ENCODE data around the gene LRRC36.

Gene LRRC36, protein sequence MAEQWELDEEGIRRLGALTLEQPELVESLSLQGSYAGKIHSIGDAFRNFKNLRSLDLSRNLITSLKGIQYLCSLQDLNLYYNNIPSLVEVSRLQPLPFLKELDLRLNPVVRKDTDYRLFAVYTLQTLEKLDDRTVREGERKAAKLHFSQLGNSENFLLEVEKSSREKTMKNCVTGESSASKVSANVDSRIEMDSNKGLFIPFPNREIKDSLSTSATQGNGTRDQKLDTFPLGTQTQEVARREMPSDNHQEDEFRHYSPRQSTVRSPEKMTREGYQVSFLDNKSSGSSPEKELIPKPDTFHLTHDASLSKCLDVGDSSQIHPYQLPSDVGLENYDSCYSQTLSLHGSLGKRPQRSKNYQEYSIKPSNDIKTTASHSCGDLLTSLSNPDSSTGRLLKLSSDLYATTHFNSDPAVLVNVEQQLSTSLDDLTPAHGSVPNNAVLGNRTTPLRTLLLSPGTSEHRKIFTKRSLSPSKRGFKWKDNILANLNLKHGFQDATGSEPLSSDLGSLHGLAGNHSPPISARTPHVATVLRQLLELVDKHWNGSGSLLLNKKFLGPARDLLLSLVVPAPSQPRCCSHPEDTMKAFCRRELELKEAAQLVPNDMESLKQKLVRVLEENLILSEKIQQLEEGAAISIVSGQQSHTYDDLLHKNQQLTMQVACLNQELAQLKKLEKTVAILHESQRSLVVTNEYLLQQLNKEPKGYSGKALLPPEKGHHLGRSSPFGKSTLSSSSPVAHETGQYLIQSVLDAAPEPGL

DNA sequence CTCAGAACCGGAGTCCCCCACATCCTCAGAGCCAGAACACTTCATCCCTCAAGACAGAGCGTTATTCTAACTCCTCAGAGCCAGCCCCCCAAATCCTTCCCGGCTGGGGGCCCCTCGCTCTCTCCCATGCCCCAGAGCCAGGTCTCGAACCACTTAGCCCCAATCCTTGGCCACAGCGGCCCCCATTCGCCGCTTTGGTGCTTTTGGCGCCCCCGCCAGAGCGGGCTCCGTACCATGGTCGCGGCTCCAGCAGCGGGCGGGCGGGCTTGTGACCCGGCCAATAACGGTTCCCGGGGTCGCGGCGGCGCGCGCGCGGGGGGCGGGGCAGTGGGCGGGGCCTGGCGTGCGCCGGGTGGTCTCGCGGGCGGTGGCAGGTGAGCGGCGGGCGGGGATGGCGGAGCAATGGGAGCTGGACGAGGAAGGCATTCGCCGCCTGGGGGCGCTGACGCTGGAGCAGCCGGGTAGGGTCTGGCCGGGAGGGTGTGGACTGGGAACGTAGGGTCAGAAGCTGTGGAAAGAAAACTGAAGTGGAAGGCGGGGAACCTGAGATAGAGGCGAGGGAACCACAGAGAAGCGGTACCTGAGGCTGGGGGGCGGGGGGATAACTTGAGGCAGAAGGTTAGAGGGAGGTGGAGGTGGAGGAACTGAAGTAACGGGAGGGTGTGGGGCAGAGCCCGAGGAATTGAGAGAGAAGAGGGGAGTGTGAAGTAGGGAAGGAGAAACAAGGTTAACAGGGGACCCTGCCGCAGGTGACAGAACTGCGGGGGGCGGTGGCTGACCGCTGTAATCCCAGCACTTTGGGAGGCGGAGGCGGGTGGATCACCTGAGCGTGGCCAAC, at the start of gene LRRC36, which contains the start of gene KCTD19:
Gene LRRC36 (plus strand): TSS at position 344 of the 838 bp plus-strand sequence. CDS start 48 bp downstream, at position 392.
Gene KCTD19 (minus strand): TSS at position 270 of the 838 bp plus-strand sequence. CDS start 34 bp downstream, at position 236.
- DNase-seq (ENCODE audit: low read depth): peak; percentile 25

GRCh38 chr16:67277294-67277998, 49.2 kb upstream of the LRRC36 start:
- DNase-seq (ENCODE audit: low read depth): no peak

- no peak for DNase-seq (ENCODE audit: low read depth)
Measured at GRCh38 chr16:67277999-67278772, 48.4 kb upstream of the LRRC36 start.

DNA sequence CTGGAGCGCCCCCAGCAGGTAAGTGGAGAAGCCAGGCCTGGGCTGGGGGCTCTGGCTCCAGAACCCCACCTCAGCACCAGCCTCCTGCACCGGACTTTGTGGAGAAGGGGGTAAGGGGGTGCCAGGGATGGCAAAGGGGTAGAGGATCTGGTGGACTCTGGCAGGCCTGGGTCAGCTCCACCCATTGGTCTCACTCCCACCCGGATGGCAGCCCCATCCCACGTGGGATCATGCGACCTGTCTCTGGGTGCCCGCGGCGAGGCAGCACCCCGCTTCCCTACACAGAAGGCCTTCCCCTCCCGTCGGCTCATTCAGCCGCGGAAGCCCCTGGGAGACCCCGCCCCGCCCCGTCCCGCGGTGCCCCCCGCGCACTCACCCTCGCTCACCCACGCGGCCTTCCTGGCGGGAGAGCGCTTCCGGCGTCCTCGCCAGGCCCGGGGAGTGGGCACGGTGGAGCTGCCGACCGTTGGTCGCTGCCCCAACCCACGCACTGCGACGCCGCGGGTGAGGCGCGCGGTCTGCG, 47.8 kb upstream of the LRRC36 start:
- peak; percentile 15 for DNase-seq (ENCODE audit: low read depth)

DNA sequence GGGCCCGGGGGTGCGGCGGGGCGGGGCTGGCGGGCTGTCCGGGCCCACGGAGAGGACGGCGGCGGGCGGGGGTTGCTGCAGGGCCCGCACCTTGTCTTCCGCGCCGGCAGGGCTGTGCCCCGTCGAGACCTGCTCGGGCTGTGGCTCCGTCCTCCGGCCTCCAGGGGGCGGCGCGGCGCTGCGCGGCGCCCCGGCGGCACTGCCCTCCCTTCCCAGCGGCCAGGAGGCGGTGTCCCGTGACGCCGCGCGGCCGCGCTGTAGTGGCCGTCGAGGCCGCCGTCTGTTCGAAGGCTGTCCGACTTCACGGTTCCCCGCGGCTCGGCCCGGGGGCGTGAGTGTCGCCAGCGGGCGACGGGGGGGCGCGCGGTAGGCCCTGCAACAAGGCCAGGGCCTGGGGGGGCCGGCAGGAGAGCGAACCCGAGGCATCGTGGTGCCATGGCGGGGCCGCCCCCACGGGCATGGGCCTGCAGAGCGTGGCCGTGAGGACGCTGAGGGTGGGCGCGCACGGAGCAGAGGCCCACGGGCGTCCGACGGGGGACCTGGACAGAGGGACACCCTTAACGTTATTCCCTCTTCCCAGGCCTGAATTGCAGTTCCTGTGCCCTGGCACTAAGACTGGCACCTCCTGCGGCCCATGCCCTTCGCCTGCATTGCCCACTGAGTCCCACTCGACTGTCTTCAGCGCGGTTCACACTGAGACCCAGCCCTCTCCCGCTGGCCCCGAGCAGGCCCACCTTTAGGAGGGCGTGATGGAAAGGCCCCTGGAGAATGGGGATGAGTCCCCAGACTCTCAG, 47.1 kb upstream of the LRRC36 start, which contains the start of gene PLEKHG4:
Gene PLEKHG4 (plus strand): TSS at position 237 of the 794 bp plus-strand sequence. CDS start 513 bp downstream, at position 750.
- peak; percentile 73 for DNase-seq (ENCODE audit: low read depth)

- DNase-seq (ENCODE audit: low read depth): no peak
Measured at GRCh38 chr16:67280090-67281015, 46.3 kb upstream of the LRRC36 start.

- no peak for DNase-seq (ENCODE audit: low read depth)
Measured at GRCh38 chr16:67281536-67282446, 44.8 kb upstream of the LRRC36 start.

DNA sequence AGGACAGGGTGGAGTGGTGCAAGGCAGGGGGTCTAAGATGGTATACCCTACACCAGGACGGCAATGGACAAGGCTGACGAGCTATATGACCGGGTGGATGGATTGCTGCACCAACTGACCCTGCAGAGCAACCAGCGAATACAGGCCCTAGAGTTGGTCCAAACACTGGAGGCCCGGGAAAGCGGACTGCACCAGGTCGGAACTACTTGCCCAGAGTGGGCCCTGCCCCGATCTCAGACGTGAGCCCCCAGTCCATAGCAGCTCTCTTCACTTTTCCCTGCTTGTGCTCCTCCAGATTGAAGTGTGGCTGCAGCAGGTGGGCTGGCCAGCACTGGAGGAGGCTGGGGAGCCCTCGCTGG, 44.2 kb upstream of the LRRC36 start:
- DNase-seq (ENCODE audit: low read depth): no peak

- no peak for DNase-seq (ENCODE audit: low read depth)
Measured at GRCh38 chr16:67283039-67283825, 43.4 kb upstream of the LRRC36 start.

DNA sequence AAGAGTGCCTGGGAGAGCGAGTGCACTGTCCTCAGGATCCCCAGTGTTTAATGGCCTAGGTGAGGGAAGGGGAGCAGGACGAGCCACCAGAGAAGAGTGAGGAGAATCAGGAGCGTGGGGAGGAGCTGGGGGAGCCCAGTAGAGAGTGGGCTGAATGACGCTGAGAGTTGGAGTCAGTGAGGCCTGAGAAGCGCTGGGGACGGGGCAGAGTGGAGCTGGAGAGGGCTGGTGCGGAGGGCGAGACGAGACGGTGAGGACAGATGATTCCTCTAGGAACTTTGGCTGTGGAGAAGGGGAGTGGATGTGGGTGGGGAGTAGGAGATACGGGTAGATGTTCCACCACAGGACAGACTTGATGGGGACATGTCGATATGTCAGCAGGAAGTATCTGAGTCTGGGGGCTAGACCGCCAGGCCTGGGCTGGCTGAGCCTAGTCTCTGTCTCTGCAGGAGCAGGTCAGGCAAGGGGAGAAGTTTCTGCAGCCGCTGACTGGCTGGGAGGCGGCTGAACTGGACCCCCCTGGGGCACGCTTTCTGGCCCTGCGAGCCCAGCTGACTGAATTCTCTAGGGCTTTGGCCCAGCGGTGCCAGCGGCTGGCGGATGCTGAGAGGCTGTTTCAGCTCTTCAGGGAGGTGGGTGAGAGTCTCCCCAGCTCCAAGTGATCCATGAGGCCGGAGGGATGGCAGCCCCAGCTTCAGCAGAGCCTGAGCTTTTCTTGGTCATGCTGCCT, 42.6 kb upstream of the LRRC36 start:
- no peak for DNase-seq (ENCODE audit: low read depth)

- no peak for DNase-seq (ENCODE audit: low read depth)
Measured at GRCh38 chr16:67284699-67285646, 41.6 kb upstream of the LRRC36 start.

DNA sequence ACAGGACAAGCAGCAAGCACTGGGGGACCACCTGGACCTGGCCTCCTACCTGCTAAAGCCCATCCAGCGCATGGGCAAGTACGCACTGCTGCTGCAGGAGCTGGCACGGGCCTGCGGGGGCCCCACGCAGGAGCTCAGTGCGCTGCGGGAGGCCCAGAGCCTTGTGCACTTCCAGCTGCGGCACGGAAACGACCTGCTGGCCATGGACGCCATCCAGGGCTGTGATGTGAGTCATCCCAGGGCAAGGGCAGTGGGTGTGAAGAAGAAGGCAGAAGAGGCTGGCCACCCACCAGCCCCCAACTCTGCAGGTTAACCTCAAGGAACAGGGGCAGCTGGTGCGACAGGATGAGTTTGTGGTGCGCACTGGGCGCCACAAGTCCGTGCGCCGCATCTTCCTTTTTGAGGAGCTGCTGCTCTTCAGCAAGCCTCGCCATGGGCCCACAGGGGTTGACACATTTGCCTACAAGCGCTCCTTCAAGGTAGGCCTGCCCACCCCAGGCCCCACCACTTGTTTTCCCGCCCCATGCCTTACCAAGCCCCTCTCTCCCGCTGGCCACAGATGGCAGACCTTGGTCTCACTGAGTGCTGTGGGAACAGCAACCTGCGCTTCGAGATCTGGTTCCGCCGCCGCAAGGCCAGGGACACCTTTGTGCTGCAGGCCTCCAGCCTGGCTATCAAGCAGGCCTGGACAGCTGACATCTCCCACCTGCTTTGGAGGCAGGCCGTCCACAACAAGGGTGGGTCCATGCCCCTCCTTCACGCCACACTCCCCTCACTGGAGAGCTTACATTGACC, 40.0 kb upstream of the LRRC36 start:
- DNase-seq (ENCODE audit: low read depth): no peak

DNA sequence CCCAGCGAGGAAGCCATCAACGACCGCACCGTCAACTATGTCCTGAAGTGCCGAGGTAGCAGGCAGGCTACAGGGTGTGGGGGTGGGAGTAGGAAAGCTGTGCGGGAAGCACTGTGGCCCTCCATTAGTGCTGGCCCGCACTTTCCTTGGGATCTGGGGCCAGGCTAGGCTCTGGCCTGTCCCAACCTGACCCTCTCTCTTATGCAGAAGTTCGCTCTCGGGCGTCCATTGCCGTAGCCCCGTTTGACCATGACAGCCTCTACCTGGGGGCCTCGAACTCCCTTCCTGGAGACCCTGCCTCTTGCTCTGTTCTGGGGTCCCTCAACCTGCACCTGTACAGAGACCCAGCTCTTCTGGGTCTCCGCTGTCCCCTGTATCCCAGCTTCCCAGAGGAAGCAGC, 38.7 kb upstream of the LRRC36 start:
- no peak for DNase-seq (ENCODE audit: low read depth)

- DNase-seq (ENCODE audit: low read depth): no peak
Measured at GRCh38 chr16:67291461-67291860, 35.2 kb upstream of the LRRC36 start.

All from activated T-helper 1 cell treated with Interleukin-2 at 50 U/mL for 16 hours (primary cell).